ENCODE measurements around the gene C10orf71.

The C10orf71 gene

DNA sequence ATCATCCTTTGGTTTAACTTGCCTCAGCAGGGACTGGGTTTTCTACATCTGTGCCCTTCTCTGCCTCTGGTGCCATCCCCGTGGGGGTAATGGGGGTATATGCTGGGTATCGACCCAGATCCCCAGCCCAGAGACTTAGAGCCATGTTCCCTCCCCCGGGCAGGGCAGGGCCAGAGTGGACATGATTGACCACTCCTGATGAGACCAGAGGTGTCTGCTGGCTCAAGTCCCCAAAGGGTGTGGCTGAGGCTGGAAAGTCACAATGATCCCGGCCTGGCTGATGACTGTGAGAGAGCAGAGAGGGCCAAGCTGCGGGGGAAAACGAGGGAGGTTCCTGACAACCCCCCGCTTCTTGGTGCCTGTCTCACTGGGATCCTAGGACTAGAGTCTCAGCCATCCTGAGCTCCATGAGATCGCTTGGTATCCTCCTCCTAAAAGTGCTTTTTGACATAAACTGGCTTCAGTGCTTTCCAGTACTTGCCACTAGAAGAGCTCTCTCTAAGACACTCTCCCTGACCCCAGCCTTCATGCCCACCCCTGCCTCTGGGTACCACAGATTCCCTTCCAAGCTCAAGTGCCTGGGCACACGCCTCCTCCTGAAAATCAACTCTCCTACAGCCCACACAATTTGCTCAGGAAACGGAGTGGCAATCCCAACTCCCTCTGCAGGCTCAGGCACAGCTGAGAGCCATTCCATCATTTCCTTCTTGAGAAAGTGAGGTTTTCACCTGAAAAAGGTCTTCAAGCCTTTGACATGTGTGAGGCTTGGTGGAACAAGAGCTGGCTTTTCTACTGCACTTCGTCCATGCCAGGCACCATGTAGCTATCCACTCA lies 63.0 kb downstream of the C10orf71 start:
- no peak for DNase-seq

DNA sequence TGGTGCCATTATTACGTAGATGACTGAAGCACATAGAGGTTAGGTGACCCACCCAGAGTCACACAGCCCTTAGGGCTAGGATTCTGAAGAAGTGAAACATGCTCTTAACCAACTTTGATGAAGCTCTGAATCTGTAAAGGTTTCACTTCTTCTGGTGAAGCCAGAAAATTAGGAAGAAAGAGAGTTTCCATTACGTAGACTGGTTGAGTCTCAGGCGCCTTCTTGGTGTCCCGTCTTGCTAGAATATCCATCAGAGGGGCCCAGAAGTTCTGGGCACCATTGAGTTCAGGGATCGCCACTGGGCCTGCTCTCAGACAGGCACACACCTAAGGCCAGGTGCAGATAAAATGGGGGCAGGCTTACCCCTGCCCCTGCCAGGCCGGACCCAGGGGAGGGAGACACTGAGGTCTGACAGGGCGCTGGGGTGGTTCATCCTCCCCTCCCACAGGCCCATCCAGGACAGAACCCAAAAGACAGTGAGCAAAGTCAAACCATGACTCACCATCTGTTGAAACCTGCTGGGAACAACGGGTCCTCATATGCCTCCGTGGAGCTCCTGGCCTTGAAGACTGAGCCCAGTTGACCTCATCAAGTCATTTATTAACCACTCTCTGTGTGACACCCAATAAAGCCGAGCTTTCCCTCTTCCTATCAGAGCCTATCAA lies 63.8 kb downstream of the C10orf71 start:
- no peak for DNase-seq

DNA sequence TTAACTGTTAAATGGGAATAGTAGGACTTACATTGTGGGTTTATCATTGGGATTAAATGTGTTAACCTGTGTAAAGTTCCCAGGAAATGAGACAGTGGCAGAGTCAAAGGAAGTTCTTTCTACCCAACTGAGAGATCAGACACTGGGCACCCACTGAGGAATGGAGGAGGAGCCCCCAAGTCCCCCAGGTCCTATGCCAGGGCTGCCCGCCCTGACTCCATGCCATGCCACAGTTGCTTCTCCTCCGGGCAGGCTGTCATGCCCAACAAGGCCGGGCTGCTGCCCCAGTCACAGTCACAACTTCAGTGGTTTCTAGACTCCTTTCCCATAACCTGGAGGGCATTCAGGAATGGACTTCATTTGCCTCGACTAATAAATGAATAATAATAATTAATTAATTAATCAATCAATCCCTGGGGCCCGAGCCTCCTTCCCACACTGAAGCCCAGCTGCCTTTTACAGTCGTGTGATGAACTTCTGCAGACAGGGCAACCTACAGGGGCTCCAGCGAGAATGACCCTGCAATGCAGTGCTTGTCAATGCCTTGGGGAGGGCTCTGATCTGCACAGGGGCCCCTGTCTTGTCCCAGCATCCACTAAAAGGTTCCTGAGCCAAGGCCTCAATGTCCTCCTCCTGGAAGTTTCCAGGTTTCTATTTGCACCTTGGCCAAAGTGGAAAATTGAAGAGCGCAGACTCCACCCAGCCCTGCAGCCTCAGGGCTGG lies 64.5 kb downstream of the C10orf71 start:
- no peak for DNase-seq

DNA sequence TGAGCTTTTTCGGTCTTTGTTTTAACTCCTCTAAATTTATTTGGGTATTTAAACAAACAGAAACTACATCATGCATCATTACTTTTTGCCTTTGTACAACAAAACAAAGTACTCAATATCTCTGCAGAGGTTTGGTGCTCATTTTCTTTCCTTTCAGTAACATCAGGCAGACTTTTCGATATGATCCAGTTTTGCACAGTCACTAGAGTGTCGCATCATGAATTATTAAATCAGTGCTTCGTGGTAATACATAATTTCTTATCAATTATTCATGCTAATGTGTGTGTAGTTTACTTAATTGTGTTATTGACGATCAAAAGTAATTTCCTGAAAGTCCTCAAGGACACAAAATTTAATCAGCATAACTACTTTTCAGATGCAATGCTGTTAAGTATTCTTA lies 65.1 kb downstream of the C10orf71 start:
- no peak for DNase-seq

- DNase-seq, result no peak
Measured at GRCh38 chr10:49364747-49365146, 65.8 kb downstream of the C10orf71 start.

GRCh38 chr10:49365275-49365674 lies 66.3 kb downstream of the C10orf71 start:
- no peak for DNase-seq

GRCh38 chr10:49365675-49366415 lies 66.9 kb downstream of the C10orf71 start:
- DNase-seq, result no peak

- DNase-seq, result no peak
Measured at GRCh38 chr10:49366460-49366859, 67.5 kb downstream of the C10orf71 start.

- no peak for DNase-seq
Measured at GRCh38 chr10:49367600-49367999, 68.6 kb downstream of the C10orf71 start.

DNA sequence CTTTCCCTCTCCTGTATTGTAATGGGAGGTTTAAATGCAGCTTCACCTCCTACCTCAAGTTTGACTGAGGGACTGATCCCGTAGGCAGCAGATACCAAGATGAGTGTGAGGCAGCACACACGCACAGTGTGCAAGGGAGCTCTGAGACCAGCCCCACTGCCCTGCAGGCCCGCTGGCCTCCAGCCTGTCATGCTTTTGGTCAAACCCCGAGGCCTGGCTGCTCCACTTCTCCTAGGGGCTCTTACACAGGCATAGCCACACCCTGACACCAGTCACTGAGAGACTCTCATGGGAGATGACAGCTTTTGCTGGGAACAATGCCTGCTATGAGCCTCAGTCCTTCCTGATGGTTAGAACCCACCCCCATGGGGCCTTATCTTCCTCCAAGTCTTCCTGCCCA lies 69.3 kb downstream of the C10orf71 start:
- DNase-seq, result no peak

GRCh38 chr10:49369216-49370162 lies 70.5 kb downstream of the C10orf71 start:
- DNase-seq, result peak; percentile 42

DNA sequence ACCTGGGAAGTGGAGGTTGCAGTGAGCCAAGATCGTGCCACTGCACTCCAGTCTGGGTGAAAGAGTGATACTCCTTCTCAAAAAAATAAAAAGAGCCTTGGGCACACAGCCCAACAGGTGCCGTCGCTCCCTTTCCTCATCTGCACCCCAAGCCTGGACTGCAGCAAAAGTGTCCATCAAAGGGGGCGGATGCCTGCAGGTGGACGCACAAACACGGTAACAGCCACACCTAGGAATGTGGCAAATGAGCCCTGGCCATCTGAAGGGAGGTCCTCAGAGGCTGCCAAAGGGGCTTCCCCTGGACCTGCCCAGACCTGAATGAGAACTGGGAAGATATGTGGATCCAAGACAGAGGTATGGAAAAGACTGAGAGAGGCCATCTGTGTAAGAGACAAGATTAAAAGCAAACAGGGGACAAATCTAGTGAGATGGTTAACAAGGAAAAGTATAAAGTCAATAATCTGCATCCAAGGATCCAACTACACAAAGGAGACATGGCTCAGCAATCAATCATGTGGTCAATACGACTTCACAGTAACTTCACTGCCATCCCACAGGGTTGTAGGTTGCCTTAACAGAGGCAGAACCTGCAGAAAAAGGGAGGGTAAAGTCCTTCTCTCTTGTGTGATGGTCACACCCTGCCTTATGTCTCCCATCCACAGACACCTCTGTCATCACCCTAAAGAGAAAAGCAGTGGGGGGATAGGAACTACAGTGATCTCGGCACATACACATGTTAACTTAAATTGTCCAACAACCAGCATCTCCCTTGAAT lies 71.5 kb downstream of the C10orf71 start:
- DNase-seq, result no peak

DNA sequence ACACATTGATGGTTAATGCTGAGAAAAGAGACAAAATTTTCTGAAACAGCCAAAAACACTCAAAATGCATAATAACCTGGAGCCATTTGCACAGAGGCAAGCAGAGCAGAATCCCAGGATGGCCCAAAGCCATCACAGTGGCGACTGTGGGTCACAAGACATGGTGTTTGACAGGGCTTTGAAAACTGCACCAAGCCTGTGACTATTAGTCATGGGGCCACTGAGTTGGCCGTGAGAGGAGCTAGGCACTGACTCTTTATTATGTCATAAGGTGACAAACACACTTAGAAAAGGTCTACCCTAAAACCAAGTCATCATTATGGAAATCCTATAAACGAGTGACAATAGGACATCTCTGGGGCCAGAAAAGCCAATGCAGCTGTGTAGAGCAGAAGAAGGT lies 73.0 kb downstream of the C10orf71 start:
- no peak for DNase-seq

DNA sequence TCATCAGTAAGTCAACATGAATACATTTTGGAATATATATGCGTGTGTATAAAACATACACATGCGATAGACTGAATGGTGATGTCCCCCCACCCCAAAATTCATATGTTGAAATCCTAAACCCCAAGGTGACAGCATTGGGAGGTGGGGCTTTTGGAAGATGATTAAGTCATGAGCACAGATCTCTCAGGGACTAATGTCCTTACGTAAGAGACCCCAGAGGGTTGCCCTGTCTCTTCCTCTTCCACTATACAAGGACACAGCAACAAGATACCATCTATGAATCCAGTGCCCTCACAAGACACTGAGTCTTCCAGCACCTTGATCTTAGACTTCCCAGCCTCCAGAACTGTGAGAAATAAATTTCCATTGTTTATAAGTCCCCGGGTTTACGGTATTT lies 74.4 kb downstream of the C10orf71 start:
- DNase-seq, result no peak

DNA sequence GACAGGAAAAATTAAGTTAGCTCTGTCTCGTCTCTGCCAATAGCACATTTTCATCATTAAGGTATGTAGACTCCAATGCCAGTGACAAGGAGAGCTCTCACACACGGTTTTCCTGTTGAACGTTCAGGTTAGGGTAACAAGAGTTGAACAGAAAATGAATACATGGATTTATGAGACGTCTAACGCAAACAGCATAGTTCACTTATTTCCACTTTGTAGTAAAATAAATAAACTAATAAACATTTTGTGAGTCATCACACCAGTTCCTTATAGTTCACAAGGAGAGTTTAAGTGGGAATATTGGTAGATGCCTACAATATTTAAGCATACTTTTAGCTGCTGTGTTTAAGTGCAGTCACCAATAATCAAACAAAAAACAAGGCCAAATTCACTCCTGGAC lies 75.8 kb downstream of the C10orf71 start:
- no peak for DNase-seq

- no peak for DNase-seq
Measured at GRCh38 chr10:49375611-49376010, 76.6 kb downstream of the C10orf71 start.

All from EL (cell line).